Ramos (cell line): ENCODE data around the gene KBTBD12.
"Not testable (repeated sequence)": the region's sequence is repeated elsewhere in the genome, so short reads cannot be mapped to it uniquely, and the experiment has no call there.

Experiments
- in situ Hi-C: fragments of 300-500 bp; cut with MboI; formaldehyde crosslinking; loops from one replicate; pipeline ENCODE4 v1.14.3; 2022; ENCODE audit warnings: low sequenced_read_pairs; ENCODE audit not compliant: unreplicated experiment

The KBTBD12 gene

GRCh38 chr3:127902486-127902885 lies 12.5 kb upstream of the KBTBD12 start:
- in situ Hi-C loops, result no loop called here

- in situ Hi-C loops, result no loop called here
Measured at GRCh38 chr3:127903611-127904375, 11.2 kb upstream of the KBTBD12 start.

GRCh38 chr3:127905556-127905955 lies 9.5 kb upstream of the KBTBD12 start:
- in situ Hi-C loops, result no loop called here

- in situ Hi-C loops, result not testable (repeated sequence)
Measured at GRCh38 chr3:127906653-127907052, 8.4 kb upstream of the KBTBD12 start.

- in situ Hi-C loops, result no loop called here
Measured at GRCh38 chr3:127908202-127908601, 6.8 kb upstream of the KBTBD12 start.

GRCh38 chr3:127908951-127909350 lies 6.1 kb upstream of the KBTBD12 start:
- in situ Hi-C loops, result no loop called here

GRCh38 chr3:127909646-127910045 lies 5.4 kb upstream of the KBTBD12 start:
- in situ Hi-C loops, result no loop called here

GRCh38 chr3:127911421-127911931 lies 3.6 kb upstream of the KBTBD12 start:
- in situ Hi-C loops, result no loop called here

- in situ Hi-C loops, result not testable (repeated sequence)
Measured at GRCh38 chr3:127913841-127914240, 1.2 kb upstream of the KBTBD12 start.

GRCh38 chr3:127914584-127914983 lies 448 bp upstream of the KBTBD12 start:
- in situ Hi-C loops, result no loop called here

GRCh38 chr3:127915937-127916493 lies 983 bp downstream of the KBTBD12 start:
- in situ Hi-C loops, result no loop called here

GRCh38 chr3:127920738-127921137 lies 5.7 kb downstream of the KBTBD12 start:
- in situ Hi-C loops, result no loop called here

GRCh38 chr3:127923611-127924010 lies 8.6 kb downstream of the KBTBD12 start:
- in situ Hi-C loops, result no loop called here

- in situ Hi-C loops, result no loop called here
Measured at GRCh38 chr3:127925384-127925783, 10.4 kb downstream of the KBTBD12 start.

- in situ Hi-C loops, result no loop called here
Measured at GRCh38 chr3:127927829-127928604, 13.0 kb downstream of the KBTBD12 start.

- in situ Hi-C loops, result no loop called here
Measured at GRCh38 chr3:127929818-127930413, 14.9 kb downstream of the KBTBD12 start.

GRCh38 chr3:127933396-127933795 lies 18.4 kb downstream of the KBTBD12 start:
- in situ Hi-C loops, result no loop called here

GRCh38 chr3:127938800-127939199 lies 23.8 kb downstream of the KBTBD12 start:
- in situ Hi-C loops, result no loop called here

- in situ Hi-C loops, result no loop called here
Measured at GRCh38 chr3:127940116-127940515, 25.1 kb downstream of the KBTBD12 start.

GRCh38 chr3:127942613-127943012 lies 27.6 kb downstream of the KBTBD12 start:
- in situ Hi-C loops, result no loop called here

- in situ Hi-C loops, result no loop called here
Measured at GRCh38 chr3:127948211-127948610, 33.2 kb downstream of the KBTBD12 start.
